ENCODE measurements around the gene PKD1L1.

DNA sequence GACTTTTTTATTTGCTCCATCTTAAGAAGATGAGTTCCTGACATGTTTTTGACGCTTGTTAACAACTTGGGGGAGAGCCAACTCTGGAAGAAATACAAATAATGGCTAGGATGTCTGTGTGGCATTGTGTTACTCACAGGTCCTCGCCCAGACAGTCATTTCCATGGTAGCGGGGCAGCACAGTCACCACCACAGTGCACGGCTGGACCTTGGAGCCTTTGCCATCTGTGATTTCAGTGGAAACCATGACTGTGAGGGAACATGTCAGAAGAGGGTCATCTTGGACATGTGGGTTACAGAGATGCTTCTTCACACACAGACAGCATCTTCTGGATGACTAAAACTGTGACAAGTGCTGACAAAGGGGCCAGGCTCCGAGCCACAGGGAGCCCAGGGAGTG is 74.5 kb downstream of the PKD1L1 start:
- TF ChIP-seq SP1 (CRISPR knock-in tag; conservative IDR thresholded peaks at IDR 0.05) (no peak), GRHL2 (CRISPR knock-in tag; IDR thresholded peaks at IDR 0.05; ENCODE audit: insufficient replicate concordance, severe bottlenecking) (no peak), TEAD4 (CRISPR knock-in tag; IDR thresholded peaks at IDR 0.05) (no peak), USF1 (CRISPR knock-in tag; IDR thresholded peaks at IDR 0.05) (no peak), CREB1 (CRISPR knock-in tag; IDR thresholded peaks at IDR 0.05) (no peak), IRF2 (CRISPR knock-in tag; IDR thresholded peaks at IDR 0.05; ENCODE audit: borderline replicate concordance, low read depth) (no peak), ZNF232 (CRISPR knock-in tag; IDR thresholded peaks at IDR 0.05) (no peak), SMAD3 (CRISPR knock-in tag; IDR thresholded peaks at IDR 0.05; ENCODE audit: borderline replicate concordance) (no peak), ATF1 (CRISPR knock-in tag; IDR thresholded peaks at IDR 0.05) (no peak), FOXJ3 (CRISPR knock-in tag; IDR thresholded peaks at IDR 0.05; ENCODE audit: borderline replicate concordance) (no peak), NR2C2 (CRISPR knock-in tag; IDR thresholded peaks at IDR 0.05) (no peak)
- TF ChIP-seq, protein P1, sequence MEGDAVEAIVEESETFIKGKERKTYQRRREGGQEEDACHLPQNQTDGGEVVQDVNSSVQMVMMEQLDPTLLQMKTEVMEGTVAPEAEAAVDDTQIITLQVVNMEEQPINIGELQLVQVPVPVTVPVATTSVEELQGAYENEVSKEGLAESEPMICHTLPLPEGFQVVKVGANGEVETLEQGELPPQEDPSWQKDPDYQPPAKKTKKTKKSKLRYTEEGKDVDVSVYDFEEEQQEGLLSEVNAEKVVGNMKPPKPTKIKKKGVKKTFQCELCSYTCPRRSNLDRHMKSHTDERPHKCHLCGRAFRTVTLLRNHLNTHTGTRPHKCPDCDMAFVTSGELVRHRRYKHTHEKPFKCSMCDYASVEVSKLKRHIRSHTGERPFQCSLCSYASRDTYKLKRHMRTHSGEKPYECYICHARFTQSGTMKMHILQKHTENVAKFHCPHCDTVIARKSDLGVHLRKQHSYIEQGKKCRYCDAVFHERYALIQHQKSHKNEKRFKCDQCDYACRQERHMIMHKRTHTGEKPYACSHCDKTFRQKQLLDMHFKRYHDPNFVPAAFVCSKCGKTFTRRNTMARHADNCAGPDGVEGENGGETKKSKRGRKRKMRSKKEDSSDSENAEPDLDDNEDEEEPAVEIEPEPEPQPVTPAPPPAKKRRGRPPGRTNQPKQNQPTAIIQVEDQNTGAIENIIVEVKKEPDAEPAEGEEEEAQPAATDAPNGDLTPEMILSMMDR (IDR thresholded peaks at IDR 0.05), result no peak
- TF ChIP-seq, protein P2, sequence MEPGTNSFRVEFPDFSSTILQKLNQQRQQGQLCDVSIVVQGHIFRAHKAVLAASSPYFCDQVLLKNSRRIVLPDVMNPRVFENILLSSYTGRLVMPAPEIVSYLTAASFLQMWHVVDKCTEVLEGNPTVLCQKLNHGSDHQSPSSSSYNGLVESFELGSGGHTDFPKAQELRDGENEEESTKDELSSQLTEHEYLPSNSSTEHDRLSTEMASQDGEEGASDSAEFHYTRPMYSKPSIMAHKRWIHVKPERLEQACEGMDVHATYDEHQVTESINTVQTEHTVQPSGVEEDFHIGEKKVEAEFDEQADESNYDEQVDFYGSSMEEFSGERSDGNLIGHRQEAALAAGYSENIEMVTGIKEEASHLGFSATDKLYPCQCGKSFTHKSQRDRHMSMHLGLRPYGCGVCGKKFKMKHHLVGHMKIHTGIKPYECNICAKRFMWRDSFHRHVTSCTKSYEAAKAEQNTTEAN (CRISPR knock-in tag; IDR thresholded peaks at IDR 0.05), result no peak
